Caco-2 (cell line): ENCODE results near the gene SMARCAD1. TPM values are rescaled to one million over a fixed set of nuclear protein-coding genes. Genes with fewer than 3 reads are reported as not detected.

ENCODE experiments used
- BruUV-seq: library from RNA; stranded (reverse); fragments of 400-500 nt; replicated peaks from 2 replicates; lab custom pipeline; 2021; lab: Mats Ljungman, UMichigan
- CTCF ChIA-PET: fragments of 300-600 bp; sonication (Branson Sonifier 250); formaldehyde crosslinking; loops from one replicate; lab custom pipeline; 2022; ENCODE audit warnings: antibody characterized with exemption; lab: Charles Lee
- POLR2A ChIA-PET: fragments of 300-600 bp; sonication (Branson Sonifier 250); formaldehyde crosslinking; loops from one replicate; lab custom pipeline; 2022; ENCODE audit warnings: antibody characterized with exemption; lab: Charles Lee
- DNase-seq, 2 experiments: peaks; one replicate each; pipeline versions ENCODE4 v3.0.0 to v3.0.0-alpha.2; 2020 to 2022
- H3K27me3 ChIP-seq: replicated peaks from 2 replicates; pipeline ENCODE4 v1.6.0; 2011; ENCODE audit warnings: low read length; ENCODE audit not compliant: control insufficient read depth, insufficient read depth
- H3K36me3 ChIP-seq: 2 replicates; pipeline ENCODE4 v1.5.1; 2011; ENCODE audit warnings: low read length; ENCODE audit not compliant: control insufficient read depth, insufficient read depth
- H3K4me1 ChIP-seq: fragments of 250-450 bp; sonication (Bioruptor Pico); 2 replicates; pipeline ENCODE4 v1.5.1; 2020; ENCODE audit warnings: mild to moderate bottlenecking
- H3K4me3 ChIP-seq: 2 replicates; pipeline ENCODE4 v1.5.1; 2011; ENCODE audit warnings: low read depth, mild to moderate bottlenecking, control low read depth, low read length
- H3K9me3 ChIP-seq: fragments of 250-450 bp; sonication (Bioruptor Pico); 2 replicates; pipeline ENCODE4 v1.5.1; 2020; ENCODE audit warnings: mild to moderate bottlenecking, moderate library complexity
- H3K27ac Mint-ChIP-seq: one replicate; pipeline ENCODE4 v1.8.0; 2022; ENCODE audit warnings: mixed read lengths; ENCODE audit not compliant: unreplicated experiment
- H3K27me3 Mint-ChIP-seq: one replicate; pipeline ENCODE4 v1.8.0; 2022; ENCODE audit warnings: mixed read lengths; ENCODE audit not compliant: insufficient read depth, unreplicated experiment
- H3K36me3 Mint-ChIP-seq: one replicate; pipeline ENCODE4 v1.8.0; 2022; ENCODE audit warnings: mild to moderate bottlenecking, mixed read lengths; ENCODE audit not compliant: insufficient read depth, unreplicated experiment
- H3K4me1 Mint-ChIP-seq: one replicate; pipeline ENCODE4 v1.8.0; 2022; ENCODE audit warnings: low read depth, mixed read lengths; ENCODE audit not compliant: unreplicated experiment
- H3K4me3 Mint-ChIP-seq: one replicate; pipeline ENCODE4 v1.8.0; 2022; ENCODE audit warnings: mild to moderate bottlenecking, moderate library complexity, mixed read lengths; ENCODE audit not compliant: unreplicated experiment
- H3K9me3 Mint-ChIP-seq: one replicate; pipeline ENCODE4 v1.8.0; 2022; ENCODE audit warnings: mixed read lengths; ENCODE audit not compliant: unreplicated experiment
- CTCF ChIP-seq, 2 experiments: fragments of 200-600 bp in 1 of 2; IDR thresholded peaks; 1 replicate in 1 of 2; 2 replicates in 1 of 2; pipeline versions ENCODE4 v1.5.1 to v1.8.0; 2011 to 2022; ENCODE audit warnings: antibody characterized with exemption in 1 of 2, control low read depth in 1 of 2, inconsistent platforms in 1 of 2, low read depth in 1 of 2, low read length in 1 of 2, mild to moderate bottlenecking in 1 of 2, moderate library complexity in 1 of 2; ENCODE audit not compliant: insufficient read depth in 1 of 2, severe bottlenecking in 1 of 2, unreplicated experiment in 1 of 2
- intact Hi-C: fragments of 100-400 bp; cut with micrococcal nuclease; formaldehyde crosslinking; loops from one replicate; pipeline ENCODE4 v1.10.0; 2022; ENCODE audit not compliant: unreplicated experiment
- total RNA-seq: library from RNA; stranded (reverse); gene quantifications from 2 replicates; pipeline ENCODE4 v1.2.3, GENCODE V29; 2022

The SMARCAD1 gene
- total RNA-seq, 1 experiment from 2014 or later: 31.8 TPM

GRCh38 chr4:94175553-94176261 is 32.0 kb upstream of the SMARCAD1 start:
- Mint-ChIP-seq H3K27me3 (no peaks in the 10 kb centered on the region), H3K9me3 (no peaks in the 10 kb centered on the region), H3K4me1 (no peaks in the 10 kb centered on the region), H3K27ac (no peak overlapping the region), H3K4me3 (no peak overlapping the region), H3K36me3 (no peaks in the 10 kb centered on the region)
- Histone ChIP-seq H3K36me3 (no peaks in the 10 kb centered on the region), H3K4me1 (no peaks in the 10 kb centered on the region), H3K9me3 (no peaks in the 10 kb centered on the region), H3K4me3 (no peak overlapping the region), H3K27me3 (no peaks in the 10 kb centered on the region)
- POLR2A ChIA-PET: no interaction called here
- CTCF ChIA-PET: no interaction called here
- no peak for DNase-seq
- TF ChIP-seq CTCF (IDR thresholded peaks at IDR 0.05; ENCODE audit: insufficient read depth in 1 of 2, low read depth in 1 of 2, low read length in 1 of 2, severe bottlenecking in 1 of 2, unreplicated experiment in 1 of 2): no peak
- intact Hi-C loops: no loop called here
- BruUV-seq: no TSS peak

- no peak for TF ChIP-seq CTCF (IDR thresholded peaks at IDR 0.05; ENCODE audit: insufficient read depth in 1 of 2, low read depth in 1 of 2, low read length in 1 of 2, severe bottlenecking in 1 of 2, unreplicated experiment in 1 of 2)
These were observed 29.8 kb upstream of the SMARCAD1 start for GRCh38 chr4:94177822-94178221.

GRCh38 chr4:94181815-94182214 is 25.9 kb upstream of the SMARCAD1 start:
- Histone ChIP-seq H3K4me3 (no peak overlapping the region), H3K36me3 (no peaks in the 10 kb centered on the region), H3K9me3 (no peaks in the 10 kb centered on the region), H3K4me1 (no peaks in the 10 kb centered on the region), H3K27me3 (no peaks in the 10 kb centered on the region)
- no TSS peak for BruUV-seq
- ChIA-PET CTCF (no interaction called here), POLR2A (no interaction called here)
- TF ChIP-seq CTCF (IDR thresholded peaks at IDR 0.05; ENCODE audit: insufficient read depth in 1 of 2, low read depth in 1 of 2, low read length in 1 of 2, severe bottlenecking in 1 of 2, unreplicated experiment in 1 of 2): no peak
- H3K36me3 Mint-ChIP-seq: no peaks in the 10 kb centered on the region
- H3K4me1 Mint-ChIP-seq: no peaks in the 10 kb centered on the region
- H3K27me3 Mint-ChIP-seq: peaks cover 11% of the 10 kb centered on the region
- no peaks in the 10 kb centered on the region for H3K9me3 Mint-ChIP-seq
- no peak for DNase-seq
- H3K4me3 Mint-ChIP-seq: no peak overlapping the region
- intact Hi-C loops: no loop called here
- no peak overlapping the region for H3K27ac Mint-ChIP-seq

More at GRCh38 chr4:94177822-94178221, 29.8 kb upstream of the SMARCAD1 start:
- intact Hi-C loops: no loop called here
- no peak overlapping the region for H3K4me3 ChIP-seq
- no peaks in the 10 kb centered on the region for H3K9me3 ChIP-seq
- DNase-seq: no peak
- H3K9me3 Mint-ChIP-seq: no peaks in the 10 kb centered on the region
- CTCF ChIA-PET: no interaction called here
- no peaks in the 10 kb centered on the region for H3K36me3 ChIP-seq
- no peaks in the 10 kb centered on the region for H3K4me1 Mint-ChIP-seq
- BruUV-seq: no TSS peak
- no peaks in the 10 kb centered on the region for H3K27me3 ChIP-seq
- no peak overlapping the region for H3K27ac Mint-ChIP-seq
- POLR2A ChIA-PET: no interaction called here
- H3K36me3 Mint-ChIP-seq: no peaks in the 10 kb centered on the region
- no peaks in the 10 kb centered on the region for H3K4me1 ChIP-seq
- peaks cover 4% of the 10 kb centered on the region for H3K27me3 Mint-ChIP-seq
- no peak overlapping the region for H3K4me3 Mint-ChIP-seq
